HG02623 (cell line): Measurements from ENCODE around the gene SRSF11.
A peak's percentile ranks its signal among the peaks of the same experiment; 100 is the strongest.
"Not testable (repeated sequence)": the region's sequence is repeated elsewhere in the genome, so short reads cannot be mapped to it uniquely, and the experiment has no call there.

Experiments used
- ATAC-seq: cut with Tn5 transposase; IDR thresholded peaks from one replicate; pipeline ENCODE4 v1.9.1; 2021; ENCODE audit warnings: moderate library complexity; ENCODE audit not compliant: unreplicated experiment

SRSF11 gene, protein sequence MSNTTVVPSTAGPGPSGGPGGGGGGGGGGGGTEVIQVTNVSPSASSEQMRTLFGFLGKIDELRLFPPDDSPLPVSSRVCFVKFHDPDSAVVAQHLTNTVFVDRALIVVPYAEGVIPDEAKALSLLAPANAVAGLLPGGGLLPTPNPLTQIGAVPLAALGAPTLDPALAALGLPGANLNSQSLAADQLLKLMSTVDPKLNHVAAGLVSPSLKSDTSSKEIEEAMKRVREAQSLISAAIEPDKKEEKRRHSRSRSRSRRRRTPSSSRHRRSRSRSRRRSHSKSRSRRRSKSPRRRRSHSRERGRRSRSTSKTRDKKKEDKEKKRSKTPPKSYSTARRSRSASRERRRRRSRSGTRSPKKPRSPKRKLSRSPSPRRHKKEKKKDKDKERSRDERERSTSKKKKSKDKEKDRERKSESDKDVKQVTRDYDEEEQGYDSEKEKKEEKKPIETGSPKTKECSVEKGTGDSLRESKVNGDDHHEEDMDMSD

DNA sequence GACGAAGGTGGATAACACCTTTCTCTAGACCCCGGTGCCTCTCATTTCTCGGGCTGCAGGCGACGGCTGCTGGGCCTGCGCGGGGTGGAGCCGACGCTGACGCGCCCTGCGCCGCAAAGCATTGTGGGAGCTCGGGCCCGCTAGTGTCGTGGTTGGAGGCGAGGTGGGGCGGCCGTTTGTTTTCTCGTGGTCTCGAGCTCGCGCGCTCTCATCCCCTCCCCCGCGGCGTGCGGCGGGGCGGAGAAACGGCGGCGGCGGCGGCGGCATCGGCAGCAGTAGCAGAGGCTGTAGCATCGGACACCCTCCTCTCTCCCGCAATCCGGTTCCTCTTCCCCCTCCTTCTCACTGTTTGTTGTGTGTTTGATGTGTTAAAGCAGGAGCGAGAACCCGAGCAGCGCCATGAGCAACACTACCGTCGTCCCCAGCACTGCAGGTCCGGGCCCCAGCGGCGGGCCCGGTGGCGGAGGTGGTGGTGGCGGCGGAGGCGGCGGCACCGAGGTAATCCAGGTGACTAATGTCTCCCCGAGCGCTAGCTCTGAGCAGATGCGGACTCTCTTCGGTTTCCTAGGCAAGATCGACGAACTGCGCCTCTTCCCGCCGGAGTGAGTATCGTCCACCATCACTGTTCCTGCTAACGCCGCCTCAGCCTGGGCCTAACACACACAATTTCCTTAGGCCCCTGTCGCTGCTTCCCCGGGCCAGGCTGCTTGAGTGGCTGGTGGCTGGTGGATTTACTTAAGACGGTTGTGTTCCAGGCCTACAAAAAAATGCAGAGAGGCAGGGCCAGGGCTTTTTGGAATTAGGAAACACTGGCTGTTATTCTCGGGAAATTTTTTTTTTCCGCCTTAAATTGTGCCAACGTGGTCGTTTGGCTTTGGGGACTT lies at the start of gene SRSF11:
SRSF11 (plus strand) TSS at position 143 of the 884 bp plus-strand sequence; CDS start at position 400, 257 bp downstream.
- ATAC-seq, result peak; percentile 95

DNA sequence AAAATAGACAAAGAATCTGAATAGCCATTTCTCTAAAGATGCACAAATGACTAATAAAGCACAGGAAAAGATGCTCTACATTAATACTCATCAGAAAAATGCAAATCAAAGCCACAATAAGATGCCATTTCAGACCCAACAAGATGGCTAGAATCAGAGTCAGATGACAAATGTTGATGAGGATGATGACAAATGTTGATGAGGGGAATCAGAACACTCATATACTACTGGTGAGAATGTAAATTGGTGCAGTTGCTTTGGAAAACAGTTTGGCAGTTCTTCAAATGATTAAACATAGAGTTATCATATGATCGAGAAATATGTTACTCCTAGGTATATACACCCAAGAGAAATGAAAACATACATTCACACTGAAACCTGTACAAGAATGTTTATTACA lies 49.7 kb upstream of the SRSF11 start:
- ATAC-seq, result no peak

DNA sequence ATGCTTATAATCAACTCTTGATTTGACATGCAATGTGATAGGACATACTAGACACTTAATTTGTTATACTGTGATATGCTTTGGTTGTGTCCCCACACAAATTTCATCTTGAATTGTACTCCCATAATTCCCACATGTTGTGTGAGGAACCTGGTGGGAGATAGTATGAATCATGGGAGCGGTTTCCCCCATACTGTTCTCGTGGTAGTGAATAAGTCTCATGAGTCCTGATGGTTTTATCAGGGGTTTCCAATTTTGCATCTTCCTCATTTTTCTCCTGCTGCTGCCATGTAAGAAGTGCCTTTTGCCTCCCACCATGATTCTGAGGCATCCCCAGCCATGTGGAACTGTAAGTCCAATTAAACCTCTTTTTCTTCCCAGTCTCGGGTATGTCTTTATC lies 36.0 kb upstream of the SRSF11 start:
- not testable (repeated sequence) for ATAC-seq

DNA sequence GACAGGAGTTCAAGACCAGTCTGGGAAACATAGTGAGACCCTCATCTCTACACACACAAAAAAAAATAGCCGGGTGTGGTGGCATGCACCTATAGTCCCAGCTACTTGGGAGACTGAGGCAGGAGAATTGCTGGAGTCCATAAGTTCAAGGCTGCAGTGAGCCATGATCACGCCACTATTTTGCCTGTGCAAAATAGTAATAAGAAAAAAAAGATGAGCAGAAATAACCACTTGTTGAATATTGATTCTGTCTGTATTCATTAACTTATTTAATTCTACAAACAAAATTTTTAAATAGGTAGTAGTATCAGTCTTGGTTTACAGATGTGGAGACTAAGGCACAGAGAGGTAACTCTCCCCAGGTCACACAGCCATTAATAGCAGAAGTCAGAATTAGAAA lies 32.7 kb upstream of the SRSF11 start:
- ATAC-seq, result no peak

DNA sequence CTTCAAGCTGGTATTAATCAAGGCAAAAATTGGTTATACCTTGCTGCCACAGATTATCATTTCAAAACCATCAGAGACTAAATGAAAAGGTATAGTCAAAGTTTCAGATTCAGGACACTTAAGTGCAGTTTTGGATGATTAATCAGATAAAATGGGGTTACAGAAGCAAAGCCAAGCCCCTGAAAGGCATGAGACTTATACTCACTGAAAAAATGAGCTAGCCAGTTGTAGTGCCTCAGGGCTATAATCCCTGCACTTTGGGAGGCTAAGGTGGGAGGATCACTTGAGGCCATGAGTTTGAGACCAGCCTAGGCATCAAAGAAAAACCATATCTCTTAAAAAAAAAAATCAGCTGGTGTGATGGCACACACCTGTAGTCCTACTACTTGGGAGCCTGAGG lies 31.0 kb upstream of the SRSF11 start:
- no peak for ATAC-seq

DNA sequence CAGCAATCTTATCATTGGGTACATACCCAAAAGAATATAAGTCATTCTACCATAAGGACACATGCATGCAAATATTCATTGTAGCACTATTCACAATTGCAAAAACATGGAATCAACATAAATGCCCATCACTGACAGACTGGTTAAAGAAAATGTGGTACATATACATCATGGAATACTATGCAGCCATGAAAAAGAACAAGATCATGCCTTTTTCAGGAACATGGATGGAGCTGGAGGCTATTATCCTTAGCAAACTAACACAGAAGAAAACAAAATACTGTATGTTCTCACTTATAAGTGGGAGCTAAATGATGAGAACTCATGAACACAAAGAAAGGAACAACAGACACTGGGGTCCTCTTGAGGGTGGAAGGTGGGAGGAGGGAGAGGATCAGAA lies 28.7 kb upstream of the SRSF11 start:
- not testable (repeated sequence) for ATAC-seq

DNA sequence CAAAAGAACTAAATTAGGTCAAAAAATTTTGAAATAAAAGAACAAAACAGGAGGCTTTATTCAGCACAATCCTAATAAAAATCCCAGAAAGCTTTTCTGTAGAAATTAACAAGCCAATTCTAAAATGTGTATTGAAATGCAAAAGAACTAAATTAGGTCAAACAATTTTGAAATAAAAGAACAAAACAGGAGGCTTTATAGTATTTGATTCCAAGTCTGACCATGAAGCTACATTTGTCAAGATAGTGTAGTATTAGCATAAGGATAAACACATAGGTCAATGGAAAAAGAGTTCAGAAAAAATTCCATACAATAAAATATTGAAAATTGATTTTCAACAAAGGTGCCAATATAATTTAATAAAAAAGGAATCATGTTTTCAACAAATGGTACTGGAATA lies 26.6 kb upstream of the SRSF11 start:
- ATAC-seq, result no peak

DNA sequence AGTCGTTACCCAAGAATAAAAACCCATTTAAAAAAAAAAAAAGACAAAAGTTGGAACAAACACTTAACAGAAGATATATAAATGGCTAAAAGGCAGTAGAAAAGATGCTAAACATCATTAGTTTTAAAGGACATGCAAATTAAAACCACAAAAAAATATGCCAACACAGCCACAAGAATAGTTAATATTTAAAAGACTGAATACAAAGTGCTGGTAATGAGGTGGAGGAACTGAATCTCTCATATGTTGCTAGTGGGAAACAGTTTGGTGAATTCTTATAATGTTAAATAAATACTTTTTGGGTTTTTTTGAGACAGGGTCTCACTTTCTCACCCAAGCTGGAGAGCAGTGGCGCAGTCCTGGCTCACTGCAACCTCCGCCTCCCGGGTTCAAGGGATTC lies 25.8 kb upstream of the SRSF11 start:
- ATAC-seq, result peak; percentile 73

DNA sequence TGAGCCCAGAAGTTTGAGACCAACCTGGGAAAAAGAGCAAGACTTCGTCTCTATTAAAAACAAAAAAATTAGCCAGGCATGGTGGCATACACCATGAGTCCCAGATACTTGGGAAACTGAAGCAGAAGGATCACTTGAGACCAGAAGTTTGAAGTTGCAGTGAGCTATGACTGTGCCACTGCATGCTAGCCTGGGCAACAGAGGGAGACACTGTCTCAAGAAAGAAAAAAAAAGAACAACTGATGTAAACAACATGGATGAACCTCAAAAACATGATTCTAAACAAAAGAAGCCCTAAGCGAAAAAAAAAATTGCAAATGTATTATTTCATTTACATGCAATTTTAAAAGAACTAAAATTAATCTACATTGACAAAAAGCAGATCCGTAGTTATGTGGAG lies 24.8 kb upstream of the SRSF11 start:
- ATAC-seq, result no peak

DNA sequence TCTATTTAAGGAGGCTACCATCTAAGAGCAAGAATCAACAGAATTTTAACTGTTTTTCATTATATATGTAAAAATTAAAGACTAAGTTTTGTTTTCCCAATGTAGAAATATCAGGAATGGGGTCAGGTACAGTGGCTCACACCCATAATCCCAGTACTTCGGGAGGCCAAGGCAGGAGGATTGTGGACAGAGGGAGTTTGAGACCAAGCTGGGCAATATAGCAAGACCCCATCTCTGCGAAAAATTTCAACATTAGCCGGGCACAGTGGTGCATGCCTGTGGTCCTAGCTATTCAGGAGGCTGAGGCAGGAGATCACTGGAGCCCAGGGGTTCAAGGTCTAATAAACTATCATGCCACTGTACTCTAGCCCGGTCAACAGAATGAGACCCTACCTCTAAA lies 21.1 kb upstream of the SRSF11 start:
- no peak for ATAC-seq

DNA sequence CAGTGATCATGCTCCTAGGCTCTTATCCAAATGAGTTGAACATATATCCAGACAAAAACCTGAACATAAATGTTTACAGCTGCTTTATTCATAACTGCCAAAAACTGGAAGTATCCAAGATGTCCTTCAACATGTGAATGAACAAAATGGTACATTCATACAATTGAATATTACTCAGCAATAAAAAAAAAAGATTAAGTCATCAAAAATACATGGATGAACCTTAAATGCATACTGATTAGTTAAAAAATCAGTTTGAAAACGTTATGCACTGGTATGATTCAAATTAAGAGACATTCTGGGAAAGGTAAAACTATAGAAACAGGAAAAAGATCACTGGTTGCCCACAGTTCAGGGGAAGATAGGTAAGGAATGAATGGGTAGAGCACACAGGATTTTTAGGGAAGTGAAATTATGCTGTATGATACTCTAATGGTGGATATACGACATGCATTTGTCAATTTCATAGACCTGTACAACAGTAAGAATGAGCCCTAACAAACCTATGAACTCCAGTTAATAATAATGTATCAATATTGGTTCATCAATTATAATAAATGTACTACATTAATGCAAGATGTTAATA lies 18.9 kb upstream of the SRSF11 start:
- no peak for ATAC-seq

DNA sequence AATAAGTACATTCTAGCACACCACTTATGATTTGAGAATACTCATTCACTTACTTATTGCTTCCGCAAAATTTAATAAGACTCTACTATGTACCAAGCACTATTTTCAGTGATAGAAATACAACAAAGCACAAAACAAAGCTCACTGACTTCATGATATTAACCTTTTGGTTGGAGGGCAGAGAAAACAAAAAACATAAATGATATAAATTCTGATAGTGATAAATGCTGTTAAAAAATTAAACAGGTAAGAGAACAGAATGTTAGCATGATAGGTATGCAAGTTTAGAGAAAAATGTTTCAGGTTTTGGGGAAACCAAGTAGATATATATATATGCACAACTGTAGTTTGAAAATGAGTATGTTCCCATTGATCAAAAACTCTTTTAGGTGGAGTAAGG lies 17.0 kb upstream of the SRSF11 start:
- ATAC-seq, result no peak

DNA sequence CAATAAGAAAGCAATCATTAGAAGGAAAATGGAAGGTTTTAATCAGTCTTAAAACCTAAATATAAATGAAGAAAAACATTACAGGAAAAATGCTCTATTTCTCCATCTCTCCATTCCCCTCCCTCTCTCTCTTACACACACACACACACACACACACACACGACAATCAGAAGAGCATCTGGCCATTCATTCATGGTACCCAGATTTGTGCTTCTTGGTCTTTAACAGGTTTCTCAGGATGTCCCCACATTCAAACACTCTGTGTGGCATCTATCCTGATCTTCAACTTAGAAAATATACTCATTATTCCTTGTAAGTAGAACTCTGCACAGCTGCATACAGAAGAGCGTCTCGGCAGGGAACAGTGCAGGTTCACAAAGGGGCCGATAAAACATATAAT lies 16.6 kb upstream of the SRSF11 start:
- ATAC-seq, result no peak

DNA sequence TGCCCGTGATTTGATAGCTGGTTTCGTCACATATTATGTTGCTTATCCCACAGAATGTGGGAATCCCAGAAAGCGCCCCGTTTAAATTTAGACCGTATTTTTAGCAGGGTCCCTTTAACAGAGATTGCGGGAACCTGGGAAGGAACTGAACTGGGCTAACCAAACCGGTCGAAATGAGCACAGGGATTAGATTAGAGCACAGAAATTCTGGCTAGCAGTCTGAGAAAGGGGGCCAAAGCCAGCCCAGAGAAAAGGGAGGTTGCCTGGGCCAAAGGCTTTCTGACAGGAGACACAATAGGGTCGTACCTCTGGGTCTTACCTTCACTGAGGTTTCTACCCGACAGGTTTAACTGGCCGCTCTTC lies 16.1 kb upstream of the SRSF11 start:
- peak; percentile 28 for ATAC-seq

DNA sequence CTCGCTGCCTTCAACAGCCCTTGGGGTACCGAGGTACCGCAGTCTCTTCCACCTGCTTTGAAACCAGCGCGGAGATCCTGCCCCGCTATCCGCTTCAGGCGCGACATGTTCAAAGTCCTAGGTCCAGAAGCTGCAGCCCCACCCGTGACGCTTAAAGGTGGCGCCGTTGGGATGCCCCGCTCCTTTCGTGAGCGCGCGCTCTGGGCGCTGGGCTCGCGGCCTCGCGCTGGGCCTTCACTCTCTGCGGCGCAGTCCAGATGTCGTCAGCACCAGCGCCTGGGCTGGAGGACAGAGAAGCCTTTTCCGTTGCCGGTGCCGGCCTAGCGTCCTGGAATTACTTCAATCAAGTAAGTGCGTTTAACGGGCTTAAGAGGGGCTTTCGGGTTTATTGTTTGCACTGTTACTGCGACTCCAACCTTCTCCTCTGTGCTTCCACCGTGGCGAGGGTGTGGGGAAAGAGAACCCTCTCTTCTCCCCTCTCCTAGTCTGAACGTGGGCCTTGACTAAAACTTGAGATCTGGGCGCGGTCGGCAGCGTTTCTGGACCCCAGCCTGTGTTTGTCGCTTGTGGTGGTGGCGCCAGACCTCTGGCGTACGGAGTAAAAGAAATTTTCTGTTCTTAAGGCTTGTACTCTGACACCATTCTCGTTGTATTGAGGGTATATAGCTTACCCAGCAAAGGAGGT lies 15.6 kb upstream of the SRSF11 start, which contains the start of gene LRRC40:
LRRC40 (minus strand) TSS at position 146 of the 685 bp plus-strand sequence; CDS start at position 107, 39 bp downstream.
- ATAC-seq, result peak; percentile 86

DNA sequence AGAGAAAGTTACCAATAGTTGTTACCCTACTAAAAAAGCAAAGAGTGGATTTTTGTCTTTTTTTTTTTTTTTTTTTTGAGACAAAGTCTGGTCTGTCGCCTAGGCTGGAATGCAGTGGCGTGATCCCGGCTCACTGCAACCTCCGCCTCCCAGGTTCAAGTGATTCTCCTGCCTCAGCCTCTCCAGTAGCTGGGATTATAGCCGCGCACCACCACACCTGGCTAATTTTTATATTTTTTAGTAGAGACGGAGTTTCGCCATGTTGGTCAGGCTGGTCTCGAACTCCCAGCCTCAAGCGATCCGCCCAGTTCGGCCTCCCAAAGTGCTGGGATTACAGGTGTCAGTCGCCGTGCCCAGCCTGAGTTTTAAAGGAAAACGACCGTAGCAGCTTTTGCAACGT lies 14.3 kb upstream of the SRSF11 start:
- not testable (repeated sequence) for ATAC-seq

DNA sequence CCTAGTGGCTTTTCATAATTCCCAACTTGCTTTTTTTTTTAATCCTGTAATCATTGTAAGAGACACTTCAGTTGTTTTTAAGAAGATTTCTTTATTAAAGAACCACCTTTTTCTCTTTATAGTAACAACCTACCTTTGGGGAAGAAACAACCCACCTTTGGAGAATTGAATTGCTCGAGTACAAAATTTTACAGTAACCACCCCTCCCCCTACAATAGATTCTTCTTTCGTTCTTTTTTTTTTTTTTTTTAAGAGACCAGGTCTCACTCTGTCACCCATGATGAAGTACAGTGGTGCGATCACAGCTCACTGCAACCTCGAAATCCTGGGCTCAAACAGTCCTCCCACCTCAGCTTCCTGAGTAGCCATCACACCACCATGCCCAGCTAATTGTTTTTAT lies 13.7 kb upstream of the SRSF11 start:
- no peak for ATAC-seq

DNA sequence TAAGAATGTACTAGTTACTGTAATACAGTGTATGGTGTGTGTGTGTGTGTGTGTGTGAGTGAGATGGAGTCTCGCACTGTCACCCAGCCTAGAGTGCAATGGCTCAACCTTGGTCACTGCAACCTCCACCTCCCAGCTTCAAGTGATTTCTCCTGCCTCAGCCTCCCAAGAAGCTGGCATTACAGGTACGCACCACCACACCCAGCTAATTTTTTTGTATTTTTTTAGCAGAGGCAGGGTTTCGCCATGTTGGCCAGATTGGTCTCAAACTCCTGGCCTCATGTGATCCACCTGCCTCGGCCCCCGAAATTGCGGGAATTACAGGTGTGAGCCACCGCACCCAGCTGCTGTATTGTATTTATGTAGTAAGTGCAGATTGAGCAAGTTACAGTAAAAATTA lies 12.9 kb upstream of the SRSF11 start:
- ATAC-seq, result no peak

DNA sequence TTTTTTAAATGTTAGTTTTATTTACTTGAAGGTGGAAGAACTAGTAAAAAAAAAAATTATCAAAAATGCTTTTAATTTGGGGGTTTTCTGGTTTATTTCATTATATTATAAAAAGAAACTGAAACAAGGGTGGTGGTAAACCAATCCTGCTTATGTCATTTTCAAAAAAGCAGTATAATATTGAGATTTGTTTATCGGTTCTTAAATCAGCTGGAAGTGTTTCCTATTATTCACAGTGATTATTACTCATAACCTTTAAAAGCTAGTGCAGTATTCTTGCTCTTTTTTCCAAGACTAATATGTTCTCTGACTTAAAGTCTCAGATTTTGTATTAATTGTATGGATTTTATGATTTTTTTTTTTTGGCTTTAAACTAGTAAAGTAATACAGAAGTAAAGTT lies 10.4 kb upstream of the SRSF11 start:
- no peak for ATAC-seq

DNA sequence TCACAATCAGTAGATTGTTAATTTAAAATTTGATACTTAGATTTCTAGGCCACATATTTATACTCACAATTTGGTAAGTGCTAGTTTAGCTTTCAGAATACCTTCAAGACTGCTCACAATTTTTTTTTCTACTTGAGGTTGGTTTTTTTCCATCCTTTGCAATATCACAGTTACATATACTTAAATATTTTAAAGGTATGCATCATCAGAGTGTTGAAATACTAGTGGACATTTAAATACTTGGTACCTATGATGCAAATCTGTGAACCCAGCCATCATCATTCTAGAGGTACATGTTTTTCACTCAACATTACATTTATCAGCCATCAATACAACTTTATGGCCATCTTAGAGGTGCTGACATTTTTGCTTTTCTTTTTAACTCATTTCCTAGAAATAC lies 9.6 kb upstream of the SRSF11 start:
- ATAC-seq, result no peak

DNA sequence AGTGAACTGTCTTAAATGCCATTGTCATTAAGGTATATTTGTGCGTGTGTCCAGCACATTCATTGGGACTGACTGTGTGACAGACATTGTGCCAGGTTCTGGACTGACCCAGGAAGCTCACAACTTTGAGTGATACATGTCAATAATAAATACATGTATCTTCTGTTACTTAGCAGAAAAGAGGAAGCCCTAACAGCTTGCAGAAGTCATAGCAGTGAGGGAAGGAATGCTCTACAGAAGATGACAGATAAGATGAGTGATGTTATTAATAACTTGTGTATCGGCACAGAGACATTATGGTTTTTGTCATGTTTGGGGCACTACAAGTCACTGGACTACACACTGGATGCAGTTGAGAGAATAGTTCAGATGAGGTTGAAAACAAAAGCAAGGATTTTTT lies 1.2 kb upstream of the SRSF11 start:
- no peak for ATAC-seq
